HG02571 (cell line): ENCODE measurements around the gene USP40.
"Not testable (repeated sequence)": the region's sequence is repeated elsewhere in the genome, so short reads cannot be mapped to it uniquely, and the experiment has no call there.

ENCODE experiments used
- ATAC-seq: cut with Tn5 transposase; IDR thresholded peaks from one replicate; pipeline ENCODE4 v1.9.1; 2021; ENCODE audit warnings: mild to moderate bottlenecking, moderate library complexity; ENCODE audit not compliant: unreplicated experiment

The USP40 gene

GRCh38 chr2:233566141-233566956 is at the start of gene USP40:
USP40 (minus strand) TSS chr2:233566782; CDS start chr2:233565554, 1,228 bp downstream.
- ATAC-seq = peak; percentile 75

GRCh38 chr2:233611284-233611683 is 44.7 kb upstream of the USP40 start:
- ATAC-seq = no peak

GRCh38 chr2:233605680-233606079 is 39.1 kb upstream of the USP40 start:
- no peak for ATAC-seq

- no peak for ATAC-seq
Observed at GRCh38 chr2:233604826-233605225, 38.2 kb upstream of the USP40 start.

- no peak for ATAC-seq
Observed at GRCh38 chr2:233603520-233603919, 36.9 kb upstream of the USP40 start.

- ATAC-seq = no peak
Observed at GRCh38 chr2:233602076-233602475, 35.5 kb upstream of the USP40 start.

GRCh38 chr2:233600386-233600785 is 33.8 kb upstream of the USP40 start:
- no peak for ATAC-seq

- ATAC-seq = no peak
Observed at GRCh38 chr2:233598952-233599351, 32.4 kb upstream of the USP40 start.

GRCh38 chr2:233597522-233597921 is 30.9 kb upstream of the USP40 start:
- ATAC-seq = no peak

- no peak for ATAC-seq
Observed at GRCh38 chr2:233593201-233593600, 26.6 kb upstream of the USP40 start.

- not testable (repeated sequence) for ATAC-seq
Observed at GRCh38 chr2:233592706-233593105, 26.1 kb upstream of the USP40 start.

GRCh38 chr2:233588400-233588799 is 21.8 kb upstream of the USP40 start:
- no peak for ATAC-seq

GRCh38 chr2:233584210-233584609 is 17.6 kb upstream of the USP40 start:
- ATAC-seq = no peak

GRCh38 chr2:233583217-233583965 is 16.8 kb upstream of the USP40 start:
- ATAC-seq = not testable (repeated sequence)

GRCh38 chr2:233577341-233577740 is 10.8 kb upstream of the USP40 start:
- not testable (repeated sequence) for ATAC-seq

- no peak for ATAC-seq
Observed at GRCh38 chr2:233572468-233572867, 5.9 kb upstream of the USP40 start.

- ATAC-seq = no peak
Observed at GRCh38 chr2:233571462-233571861, 4.9 kb upstream of the USP40 start.

GRCh38 chr2:233571001-233571400 is 4.4 kb upstream of the USP40 start:
- no peak for ATAC-seq

GRCh38 chr2:233565685-233566140 is 869 bp downstream of the USP40 start:
- peak; percentile 13 for ATAC-seq

- no peak for ATAC-seq
Observed at GRCh38 chr2:233563663-233564430, 2.7 kb downstream of the USP40 start.
